Spleen (tissue), 11 donors: ENCODE results near the gene UPF2. TPM values are rescaled to one million over a fixed set of nuclear protein-coding genes. Genes with fewer than 3 reads are reported as not detected.
"Not testable (repeated sequence)": the region's sequence is repeated elsewhere in the genome, so short reads cannot be mapped to it uniquely, and the experiment has no call there.

ENCODE experiments used
- DNase-seq: peaks from one replicate; pipeline ENCODE4 v3.0.0-alpha.2; 2020
- H3K27ac ChIP-seq, 8 donors: fragments of 200-600 bp; sonication (generic) in 7 of 8; 1 replicate in 4 of 8; 2 replicates in 4 of 8; pipeline versions ENCODE4 v1.5.0 to v1.8.0; 2016 to 2021; ENCODE audit warnings: inconsistent platforms in 4 of 8, mild to moderate bottlenecking in 4 of 8, moderate library complexity in 1 of 8
- H3K27me3 ChIP-seq, 7 donors: fragments of 200-600 bp; sonication (generic) in 6 of 7; replicated peaks in 1 of 7; 1 replicate in 4 of 7; 2 replicates in 3 of 7; pipeline versions ENCODE4 v1.5.0 to v1.8.0; 2016 to 2021; ENCODE audit warnings: inconsistent platforms in 3 of 7, mild to moderate bottlenecking in 1 of 7
- H3K36me3 ChIP-seq, 6 donors: fragments of 200-600 bp; sonication (generic) in 5 of 6; 1 replicate in 4 of 6; 2 replicates in 2 of 6; pipeline versions ENCODE4 v1.5.0 to v1.8.0; 2016 to 2021; ENCODE audit warnings: inconsistent platforms in 2 of 6
- H3K4me1 ChIP-seq, 6 donors: fragments of 200-600 bp; sonication (generic) in 5 of 6; 1 replicate in 3 of 6; 2 replicates in 3 of 6; pipeline versions ENCODE4 v1.5.0 to v1.8.0; 2016 to 2021; ENCODE audit warnings: inconsistent platforms in 3 of 6
- H3K4me3 ChIP-seq, 8 donors: fragments of 200-600 bp; sonication (generic) in 7 of 8; 1 replicate in 4 of 8; 2 replicates in 4 of 8; pipeline versions ENCODE4 v1.5.0 to v1.8.0; 2016 to 2021; ENCODE audit warnings: inconsistent platforms in 4 of 8, mild to moderate bottlenecking in 4 of 8, moderate library complexity in 2 of 8
- H3K9me3 ChIP-seq, 8 donors: fragments of 200-600 bp; sonication (generic) in 7 of 8; 1 replicate in 4 of 8; 2 replicates in 4 of 8; pipeline versions ENCODE4 v1.5.0 to v1.8.0; 2016 to 2021; ENCODE audit warnings: inconsistent platforms in 4 of 8
- POLR2A ChIP-seq, 3 donors: fragments of 450-650 bp; IDR thresholded peaks; one replicate each; pipeline ENCODE4 v1.5.1; 2017; ENCODE audit warnings: antibody characterized with exemption in 3 of 3, mild to moderate bottlenecking in 1 of 3
- POLR2AphosphoS5 ChIP-seq, 3 donors: sonication (generic); formaldehyde crosslinking; IDR thresholded peaks; one replicate each; pipeline ENCODE4 v1.5.1; 2017; ENCODE audit warnings: antibody characterized with exemption in 3 of 3
- WGBS, 5 donors: extraction: QIAGEN DNeasy Blood & Tissue Kit in 3 of 5; methylation state at CpG; one replicate each; pipeline versions ENCODE4 v1.1.5 to v1.1.7; 2013 to 2018; 5-methylcytosine and 5-hydroxymethylcytosine counted together
- intact Hi-C: fragments of 100-400 bp; cut with DNase I; formaldehyde crosslinking; loops from one replicate; pipeline ENCODE4 v1.15.0; 2023; ENCODE audit warnings: low total_unique reads
- polyA plus RNA-seq, 3 donors: library from polyadenylated mRNA; stranded (reverse); fragments of 200-250 nt; gene quantifications; one replicate each; pipeline ENCODE4 v1.2.1, GENCODE V29; 2013
- total RNA-seq, 7 donors: library from RNA; depleted of rRNA in 3 of 7; stranded (reverse); fragments of >200 nt in 3 of 7; fragmentation: NEBNext Ultra II Directional in 4 of 7; extraction: Animal tissue kit (Norgen Biotek cat#: 25700) in 4 of 7; gene quantifications; one replicate each; pipeline versions ENCODE4 v1.1.0 to v1.2.1, GENCODE V29; 2016 to 2021
- TF ChIP-seq, protein P1 (sequence below), 11 experiments: fragments of 200-600 bp in 7 of 11; fragments of 450-650 bp in 4 of 11; sonication (generic) in 4 of 11; IDR thresholded peaks in 8 of 11; conservative IDR thresholded peaks in 3 of 11; 1 replicate in 7 of 11; 2 replicates in 4 of 11; pipeline versions ENCODE4 v1.4.0 to v1.8.0; 2016 to 2021; ENCODE audit warnings: antibody characterized with exemption in 11 of 11, inconsistent platforms in 4 of 11, mild to moderate bottlenecking in 1 of 11
- donor health status: healthy with polysubstance abuse.
- donor health status: DM: no; HTN: no; CAD: no; lungs with moderate emphysema.
- donor health status: DM: no; HTN: no; CAD: no.
- donor health status: Bipolar disorder and iron deficiency.
- donor health status: healthy.
- donor health status: DM: no; HTN: no; CAD: no.
- donor health status: DM: yes; HTN: yes; CAD: no.

UPF2 gene
- total and polyA plus RNA-seq, 10 donors: 11.5 to 34.9 (median 27.4) TPM

DNA sequence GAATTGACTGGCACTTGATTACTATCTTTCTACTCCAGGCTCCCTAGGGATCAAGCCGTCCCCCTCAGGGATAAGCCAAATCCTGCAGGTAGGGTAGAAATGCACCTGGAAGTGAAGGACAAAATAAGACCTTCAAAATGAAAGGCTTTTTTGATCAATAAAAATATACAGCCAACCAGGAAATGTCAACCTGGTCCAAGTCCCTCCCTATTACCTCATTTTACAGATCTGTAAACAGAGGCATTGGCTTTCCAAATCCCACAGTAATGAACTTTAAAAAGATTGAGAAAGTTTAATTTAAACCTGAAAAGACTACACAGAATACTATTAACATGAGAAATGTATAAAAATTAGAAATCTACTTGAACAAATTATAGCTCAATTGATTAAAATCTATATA is 53.7 kb downstream of the UPF2 start:
- no peaks in the 10 kb centered on the region for H3K27me3 ChIP-seq
- H3K27ac ChIP-seq: no peak overlapping the region
- intact Hi-C loops: loop anchor here (5.0 kb wide), 1 partner anchor 207 kb away; no protein-coding TSS in a partner anchor
- H3K9me3 ChIP-seq: no peaks in the 10 kb centered on the region
- H3K36me3 ChIP-seq: peaks cover 0 to 86% (median 21%) of the 10 kb centered on the region in 6 donors
- no peak overlapping the region for H3K4me3 ChIP-seq
- no peak for TF ChIP-seq POLR2AphosphoS5 (IDR thresholded peaks at IDR 0.05)
- TF ChIP-seq POLR2A (IDR thresholded peaks at IDR 0.05): no peak
- TF ChIP-seq, protein P1, sequence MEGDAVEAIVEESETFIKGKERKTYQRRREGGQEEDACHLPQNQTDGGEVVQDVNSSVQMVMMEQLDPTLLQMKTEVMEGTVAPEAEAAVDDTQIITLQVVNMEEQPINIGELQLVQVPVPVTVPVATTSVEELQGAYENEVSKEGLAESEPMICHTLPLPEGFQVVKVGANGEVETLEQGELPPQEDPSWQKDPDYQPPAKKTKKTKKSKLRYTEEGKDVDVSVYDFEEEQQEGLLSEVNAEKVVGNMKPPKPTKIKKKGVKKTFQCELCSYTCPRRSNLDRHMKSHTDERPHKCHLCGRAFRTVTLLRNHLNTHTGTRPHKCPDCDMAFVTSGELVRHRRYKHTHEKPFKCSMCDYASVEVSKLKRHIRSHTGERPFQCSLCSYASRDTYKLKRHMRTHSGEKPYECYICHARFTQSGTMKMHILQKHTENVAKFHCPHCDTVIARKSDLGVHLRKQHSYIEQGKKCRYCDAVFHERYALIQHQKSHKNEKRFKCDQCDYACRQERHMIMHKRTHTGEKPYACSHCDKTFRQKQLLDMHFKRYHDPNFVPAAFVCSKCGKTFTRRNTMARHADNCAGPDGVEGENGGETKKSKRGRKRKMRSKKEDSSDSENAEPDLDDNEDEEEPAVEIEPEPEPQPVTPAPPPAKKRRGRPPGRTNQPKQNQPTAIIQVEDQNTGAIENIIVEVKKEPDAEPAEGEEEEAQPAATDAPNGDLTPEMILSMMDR (IDR thresholded peaks at IDR 0.05 in 8 of 11, conservative IDR thresholded peaks at IDR 0.05 in 3 of 11): no peak
- WGBS, 5 donors: 94 to 100% (median 97%) methylated on average over 1 of the region's 1 CpG
- H3K4me1 ChIP-seq: peaks cover 0 to 33% (median 12%) of the 10 kb centered on the region in 6 donors
- DNase-seq: no peak

- intact Hi-C loops: loop anchor here (5.0 kb wide), 1 partner anchor 204 kb away; no protein-coding TSS in a partner anchor
- TF ChIP-seq, protein P1 (IDR thresholded peaks at IDR 0.05 in 8 of 11, conservative IDR thresholded peaks at IDR 0.05 in 3 of 11): peak in 10 of 11 experiments; percentile 43 to 83 (median 79)
- no peak for TF ChIP-seq POLR2A (IDR thresholded peaks at IDR 0.05)
Observed at GRCh38 chr10:11986593-11987216, 55.9 kb downstream of the UPF2 start.

DNA sequence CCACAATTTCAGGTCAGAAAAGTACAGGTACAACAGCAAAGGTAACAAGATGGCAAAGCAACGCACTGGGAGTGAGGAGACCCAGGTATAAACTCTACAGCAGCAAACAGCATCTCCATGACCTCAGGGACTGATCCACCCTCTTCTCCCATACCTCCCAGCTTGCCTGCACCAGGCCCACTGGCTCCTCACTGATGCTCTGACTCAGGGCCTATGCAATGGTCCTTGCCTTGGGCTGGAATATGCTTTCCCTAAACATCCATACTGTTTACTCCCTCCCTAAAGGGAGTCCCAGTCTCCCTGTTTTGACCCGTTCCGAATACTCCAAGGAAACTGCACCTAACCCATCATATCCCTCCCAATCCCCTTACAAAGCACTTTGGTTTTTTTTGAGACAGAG is 60.4 kb downstream of the UPF2 start:
- intact Hi-C loops: no loop called here
- no peak overlapping the region for H3K4me3 ChIP-seq

More at GRCh38 chr10:11986593-11987216, 55.9 kb downstream of the UPF2 start:
- DNase-seq: peak; percentile 84
- Histone ChIP-seq H3K4me1 (peaks cover 0 to 13% (median 7%) of the 10 kb centered on the region in 6 donors), H3K36me3 (peaks cover 0 to 94% (median 22%) of the 10 kb centered on the region in 6 donors), H3K27ac (no peak overlapping the region), H3K9me3 (no peaks in the 10 kb centered on the region), H3K27me3 (no peaks in the 10 kb centered on the region), H3K4me3 (no peak overlapping the region)
- 48 to 54% (median 49%) methylated on average over 7 of the region's 7 CpGs for WGBS, 5 donors

GRCh38 chr10:11975795-11976194 is 66.8 kb downstream of the UPF2 start:
- peaks cover 0 to 80% (median 33%) of the 10 kb centered on the region in 6 donors for H3K36me3 ChIP-seq
- intact Hi-C loops: no loop called here
- TF ChIP-seq POLR2A (IDR thresholded peaks at IDR 0.05) (no peak), POLR2AphosphoS5 (IDR thresholded peaks at IDR 0.05) (no peak)
- TF ChIP-seq, protein P1 (IDR thresholded peaks at IDR 0.05 in 8 of 11, conservative IDR thresholded peaks at IDR 0.05 in 3 of 11): no peak
- WGBS, 5 donors: 94 to 99% (median 96%) methylated on average over 5 of the region's 5 CpGs
- peaks cover 0 to 6% (median 0%) of the 10 kb centered on the region in 8 donors for H3K9me3 ChIP-seq
- H3K27me3 ChIP-seq: no peaks in the 10 kb centered on the region
- no peak for DNase-seq
- H3K4me1 ChIP-seq: no peaks in the 10 kb centered on the region
- no peak overlapping the region for H3K4me3 ChIP-seq
- no peak overlapping the region for H3K27ac ChIP-seq

More for the DNA sequence above, 60.4 kb downstream of the UPF2 start:
- no peak for TF ChIP-seq POLR2AphosphoS5 (IDR thresholded peaks at IDR 0.05)
- TF ChIP-seq POLR2A (IDR thresholded peaks at IDR 0.05): no peak
- TF ChIP-seq, protein P1 (IDR thresholded peaks at IDR 0.05 in 8 of 11, conservative IDR thresholded peaks at IDR 0.05 in 3 of 11): no peak
- H3K27me3 ChIP-seq: no peaks in the 10 kb centered on the region
- no peak overlapping the region for H3K27ac ChIP-seq
- WGBS, 5 donors: 94 to 100% (median 99%) methylated on average over 3 of the region's 3 CpGs
- DNase-seq: no peak
- peaks cover 0 to 93% (median 31%) of the 10 kb centered on the region in 6 donors for H3K36me3 ChIP-seq
- H3K4me1 ChIP-seq: peaks cover 0 to 11% (median 7%) of the 10 kb centered on the region in 6 donors
- no peaks in the 10 kb centered on the region for H3K9me3 ChIP-seq

DNA sequence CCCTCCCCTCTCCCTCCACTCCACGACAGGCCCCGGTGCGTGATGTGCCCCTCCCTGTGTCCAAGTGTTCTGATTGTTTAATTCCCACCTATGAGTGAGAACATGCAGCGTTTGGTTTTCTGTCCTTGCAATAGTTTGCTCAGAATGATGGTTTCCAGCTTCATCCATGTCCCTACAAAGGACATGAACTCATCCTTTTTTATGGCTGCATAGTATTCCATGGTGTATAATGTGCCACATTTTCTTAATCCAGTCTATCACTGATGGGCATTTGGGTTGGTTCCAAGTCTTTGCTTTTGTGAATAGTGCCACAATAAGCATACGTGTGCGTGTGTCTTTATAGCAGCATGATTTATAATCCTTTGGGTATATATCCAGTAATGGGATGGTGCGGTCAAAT is 70.1 kb downstream of the UPF2 start:
- H3K9me3 ChIP-seq, H3K4me1 ChIP-seq, H3K27ac ChIP-seq, H3K27me3 ChIP-seq, DNase-seq, intact Hi-C loops, H3K4me3 ChIP-seq: not testable (repeated sequence)
- 89 to 99% (median 97%) methylated on average over 7 of the region's 7 CpGs for WGBS, 5 donors
- H3K36me3 ChIP-seq: peaks cover 0 to 80% (median 17%) of the 10 kb centered on the region in 6 donors
